GM21528 (cell line): ENCODE data around the gene SLC14A1.
"Not testable (repeated sequence)": the region's sequence is repeated elsewhere in the genome, so short reads cannot be mapped to it uniquely, and the experiment has no call there.

ENCODE experiments used
- ATAC-seq: cut with Tn5 transposase; IDR thresholded peaks from one replicate; pipeline ENCODE4 v1.9.1; 2021; ENCODE audit warnings: mild to moderate bottlenecking, moderate library complexity; ENCODE audit not compliant: unreplicated experiment, low FRiP score

The SLC14A1 gene

DNA sequence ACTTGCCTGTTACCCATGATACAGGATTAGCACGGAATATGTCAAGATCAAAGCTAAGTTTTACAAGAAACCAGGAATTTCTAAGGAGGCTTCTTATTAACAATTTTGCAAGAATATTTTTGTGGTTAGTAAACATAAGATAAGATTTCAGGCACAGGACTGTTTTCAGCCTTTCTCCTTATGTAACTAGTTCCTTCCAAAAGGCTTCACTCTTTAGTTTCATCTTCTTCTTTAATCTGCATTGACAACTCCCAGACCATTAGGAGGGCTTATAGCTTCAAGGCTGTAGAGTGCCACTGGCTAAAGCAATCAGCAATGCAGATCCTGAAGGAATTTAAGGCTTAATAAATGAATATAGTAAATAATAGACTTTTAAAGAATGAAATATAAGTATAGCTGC lies 29.3 kb downstream of the SLC14A1 start:
- ATAC-seq = no peak

DNA sequence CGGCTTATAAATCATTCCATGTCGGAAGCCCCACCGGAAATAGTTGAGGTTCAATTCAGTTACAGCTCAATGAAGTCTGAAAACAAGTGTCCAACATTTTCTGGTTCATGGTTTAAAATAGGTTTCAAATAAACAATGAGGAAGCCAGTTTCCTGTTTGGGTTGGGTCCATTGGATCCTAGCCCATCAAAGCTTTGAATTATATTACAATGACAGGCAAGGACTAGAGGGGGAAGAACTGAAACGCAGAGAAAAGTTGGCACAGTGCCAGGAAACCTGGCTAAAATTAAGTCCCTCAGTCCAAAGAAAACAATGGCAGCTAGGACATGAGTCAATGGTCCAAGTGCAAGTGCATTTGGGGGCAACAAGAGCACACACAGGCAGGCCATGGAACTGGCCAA lies 32.0 kb downstream of the SLC14A1 start:
- ATAC-seq = no peak

DNA sequence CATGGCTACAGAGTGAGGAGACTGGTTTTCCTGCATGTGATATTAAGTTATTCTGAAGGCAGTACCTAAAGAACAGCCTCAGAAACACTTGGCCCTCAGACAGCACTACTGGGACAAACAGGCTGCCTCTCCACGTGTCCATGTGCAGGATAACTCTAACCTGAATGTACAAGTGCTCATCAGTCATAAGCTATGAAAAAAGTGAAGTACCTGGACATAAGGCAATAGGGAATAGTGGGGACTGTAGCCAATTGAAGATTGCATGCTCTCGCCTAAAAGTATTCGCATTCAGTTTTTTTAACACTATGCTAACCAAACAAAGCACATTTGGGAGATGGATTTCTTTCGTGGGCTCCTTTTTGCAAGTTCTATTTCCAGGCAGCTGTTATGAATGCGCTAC lies 33.0 kb downstream of the SLC14A1 start:
- ATAC-seq = no peak

DNA sequence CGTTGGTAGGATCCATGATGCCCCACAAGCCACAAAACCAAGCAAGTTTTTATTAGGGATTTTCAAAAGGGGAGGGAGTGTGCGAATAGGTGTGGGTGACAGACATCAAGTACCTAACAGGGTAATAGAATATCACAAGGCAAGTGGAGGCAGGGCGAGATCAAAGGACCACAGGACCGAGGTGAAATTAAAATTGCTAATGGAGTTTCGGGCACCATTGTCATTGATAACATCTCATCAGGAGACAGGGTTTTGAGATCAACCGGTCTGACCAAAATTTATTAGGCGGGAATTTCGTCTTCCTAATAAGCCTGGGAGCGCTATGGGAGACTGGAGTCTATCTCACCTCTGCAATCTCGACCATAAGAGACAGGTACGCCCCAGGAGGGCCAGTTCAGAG lies 33.7 kb downstream of the SLC14A1 start:
- not testable (repeated sequence) for ATAC-seq

DNA sequence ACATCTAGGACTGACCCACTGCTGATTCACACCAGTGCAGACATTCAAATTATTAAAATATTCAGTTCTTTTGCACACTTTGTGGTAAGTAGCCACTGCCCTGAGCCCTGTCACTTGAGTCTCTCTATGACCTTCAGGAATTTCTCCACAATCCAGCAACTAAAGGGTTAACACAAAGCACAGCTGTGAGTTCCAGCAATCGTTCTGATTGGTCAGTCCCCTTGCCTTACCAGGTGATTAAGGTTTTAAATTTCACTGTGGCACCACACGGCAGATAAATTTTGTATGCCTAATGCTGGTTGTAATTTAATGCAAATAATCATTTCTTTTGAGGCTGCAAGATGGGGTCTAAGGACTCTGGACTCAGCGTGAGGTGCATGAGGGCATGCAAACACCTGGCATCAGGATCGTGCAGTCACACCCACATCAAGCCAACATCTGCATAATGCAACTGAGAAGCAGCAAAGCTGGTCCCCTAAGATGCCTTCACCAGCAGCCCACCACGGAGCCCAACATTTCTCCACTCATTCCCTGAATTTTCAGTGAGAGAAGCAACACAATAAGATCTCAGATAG lies 36.6 kb downstream of the SLC14A1 start:
- no peak for ATAC-seq

DNA sequence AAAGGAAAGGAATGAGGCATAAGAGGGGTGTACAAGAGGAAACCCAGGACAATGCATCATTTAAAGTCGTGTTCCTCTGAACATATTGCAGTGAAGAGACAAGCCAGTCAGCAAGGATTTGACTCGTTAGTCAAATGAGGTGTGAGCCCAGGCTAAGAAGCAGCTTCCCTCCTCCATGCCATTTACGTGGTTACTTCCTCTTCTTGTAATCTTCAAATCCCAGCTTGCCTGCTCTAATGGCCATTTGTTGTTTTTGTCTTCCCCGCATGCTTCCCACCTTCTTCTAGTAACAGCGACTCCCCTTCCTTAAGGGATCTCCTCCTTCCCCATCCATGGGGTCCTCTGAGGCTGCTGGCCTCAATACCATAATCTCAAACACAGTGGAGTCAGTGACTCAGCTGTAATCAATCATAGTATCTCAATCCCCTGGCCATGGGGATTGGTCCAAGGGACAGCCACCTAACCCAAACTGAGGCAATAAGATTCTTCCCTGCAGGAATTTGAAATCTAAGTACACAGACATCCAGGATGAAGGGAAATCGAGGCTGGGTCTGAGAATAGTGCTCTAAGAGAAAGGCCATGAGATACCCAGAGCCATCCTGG lies 37.6 kb downstream of the SLC14A1 start:
- ATAC-seq = no peak

DNA sequence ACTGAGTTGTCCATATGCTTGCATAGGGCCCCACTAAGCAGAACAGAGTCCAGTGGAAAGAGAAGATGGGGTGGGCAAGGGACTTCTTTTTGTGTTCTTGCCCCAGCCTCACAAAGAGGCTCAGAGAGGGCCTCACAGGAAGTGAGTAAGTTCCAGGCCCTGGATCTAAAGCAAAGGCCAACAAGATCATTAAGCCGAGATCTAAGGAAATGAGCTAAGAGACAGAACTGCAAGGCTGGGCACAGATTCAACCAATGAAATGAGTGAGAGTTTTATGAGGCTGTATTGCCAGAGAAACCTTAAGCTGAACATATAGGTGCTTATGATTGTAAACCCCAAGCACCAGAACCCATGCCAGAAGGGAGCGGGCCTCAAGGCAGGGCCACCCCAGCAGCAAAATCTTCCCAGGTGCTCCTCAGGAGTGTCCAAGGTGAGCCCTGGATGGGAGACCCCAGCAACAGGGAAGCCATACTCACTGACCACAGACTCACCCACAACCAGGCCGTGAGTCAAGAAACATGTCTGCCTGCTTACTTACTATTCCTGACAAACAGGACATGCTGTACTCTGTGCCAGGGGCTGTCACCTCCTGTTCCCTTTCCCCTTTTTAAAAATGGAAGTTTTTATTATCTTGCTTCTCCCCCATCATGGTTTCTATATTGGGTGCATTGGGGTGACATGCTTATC lies 40.2 kb downstream of the SLC14A1 start:
- no peak for ATAC-seq

DNA sequence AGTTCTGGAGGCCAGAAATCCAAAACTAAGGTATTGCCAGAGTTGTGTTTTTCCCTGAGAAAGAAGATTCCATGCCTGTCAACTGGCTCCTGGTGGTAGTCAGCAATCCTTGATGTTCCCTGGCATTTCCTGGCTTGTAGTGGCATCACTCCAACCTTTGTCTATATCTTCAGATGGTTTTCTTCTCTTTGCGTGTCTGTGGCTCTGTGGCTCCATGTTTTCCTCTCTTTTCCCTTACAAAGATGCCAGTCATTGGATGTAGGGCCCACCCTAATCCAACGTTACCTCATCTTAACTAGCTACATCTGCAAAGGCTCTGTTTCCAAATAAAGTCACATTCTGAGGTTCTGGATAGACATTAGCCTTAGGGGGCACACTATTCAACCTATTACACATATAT lies 41.8 kb downstream of the SLC14A1 start:
- no peak for ATAC-seq

DNA sequence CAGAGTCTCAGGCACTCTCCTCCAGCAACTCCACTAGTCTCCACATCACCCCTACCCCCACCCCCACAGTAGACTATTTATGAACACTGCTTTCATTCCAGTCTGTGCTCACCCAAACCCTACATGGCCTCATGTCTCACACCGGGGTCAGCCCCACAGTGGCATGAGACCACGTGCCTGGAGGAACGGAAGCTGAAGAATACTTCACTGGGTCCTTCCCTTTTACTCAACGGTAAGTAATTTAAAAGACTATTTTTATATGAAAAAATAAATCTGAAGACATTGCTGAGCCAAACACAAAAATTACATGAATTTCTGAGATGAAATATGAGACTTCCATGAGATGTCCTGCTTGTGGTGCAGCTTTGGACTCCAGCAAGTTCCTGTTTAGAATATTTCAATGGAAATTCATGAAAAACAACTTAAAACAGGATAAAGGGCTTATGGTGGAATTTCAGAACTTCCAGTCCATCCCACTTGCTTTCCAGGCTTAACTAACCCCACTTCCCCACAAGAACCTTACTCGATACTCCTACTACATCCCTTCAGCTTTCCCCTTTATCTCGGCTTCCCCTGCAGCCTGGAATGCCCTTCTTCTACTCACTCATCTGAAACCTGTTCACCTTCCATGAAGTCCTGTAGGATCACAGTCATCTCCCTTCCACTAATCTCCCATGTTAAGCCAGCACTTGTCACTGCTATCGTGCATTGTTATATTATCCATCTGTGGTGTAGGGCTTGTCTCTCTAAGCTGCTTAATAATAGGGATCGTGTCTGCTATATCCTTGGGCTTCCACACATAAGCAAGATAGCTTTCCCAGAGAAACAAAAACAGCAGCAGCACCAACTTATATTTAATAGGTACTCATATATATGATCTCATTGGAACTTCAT lies 47.9 kb downstream of the SLC14A1 start:
- ATAC-seq = no peak

DNA sequence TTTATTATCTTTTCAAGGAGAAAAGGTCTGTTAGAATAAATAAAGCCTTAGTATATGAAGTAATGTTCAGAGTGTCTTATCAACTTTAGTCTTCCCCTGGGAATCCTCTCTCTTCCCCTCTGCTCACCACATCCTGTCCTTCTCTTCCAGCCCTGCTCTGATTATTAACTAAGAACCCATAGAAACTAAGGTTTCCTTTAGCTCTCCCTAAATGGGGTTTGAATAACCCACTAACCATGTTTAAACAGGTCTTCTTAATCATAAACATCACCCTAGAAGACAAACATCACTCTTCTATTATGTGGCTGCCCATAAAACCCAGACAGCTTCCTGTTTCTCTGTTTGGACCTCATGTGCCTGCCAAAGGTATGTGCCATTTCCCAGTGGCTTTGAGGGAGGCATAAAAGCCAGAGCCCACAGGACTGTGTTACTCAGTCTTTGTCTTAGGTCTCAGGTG lies 50.1 kb downstream of the SLC14A1 start:
- peak; percentile 60 for ATAC-seq

DNA sequence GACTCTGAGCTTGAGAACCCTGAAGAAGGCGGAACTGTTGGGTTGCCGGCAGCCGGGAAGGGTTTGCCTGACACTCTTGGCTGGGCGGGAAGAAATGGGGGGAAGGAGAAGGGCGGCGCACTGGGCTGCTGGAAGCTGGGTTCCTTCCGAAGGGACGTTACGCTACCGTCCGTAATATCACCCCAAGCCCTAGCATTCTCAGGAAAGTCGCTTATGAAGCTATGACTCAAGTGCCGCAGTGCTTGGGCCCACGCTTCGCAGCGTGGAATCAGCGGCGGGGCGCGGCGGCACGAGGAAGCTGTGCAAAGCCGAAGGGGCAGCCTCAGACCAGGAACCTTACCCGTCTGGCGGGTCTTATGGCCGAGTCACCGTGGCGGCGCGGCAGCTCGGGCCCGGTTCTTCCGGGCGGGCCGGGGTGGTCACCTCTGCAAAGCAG lies 51.3 kb downstream of the SLC14A1 start:
- ATAC-seq = peak; percentile 62

DNA sequence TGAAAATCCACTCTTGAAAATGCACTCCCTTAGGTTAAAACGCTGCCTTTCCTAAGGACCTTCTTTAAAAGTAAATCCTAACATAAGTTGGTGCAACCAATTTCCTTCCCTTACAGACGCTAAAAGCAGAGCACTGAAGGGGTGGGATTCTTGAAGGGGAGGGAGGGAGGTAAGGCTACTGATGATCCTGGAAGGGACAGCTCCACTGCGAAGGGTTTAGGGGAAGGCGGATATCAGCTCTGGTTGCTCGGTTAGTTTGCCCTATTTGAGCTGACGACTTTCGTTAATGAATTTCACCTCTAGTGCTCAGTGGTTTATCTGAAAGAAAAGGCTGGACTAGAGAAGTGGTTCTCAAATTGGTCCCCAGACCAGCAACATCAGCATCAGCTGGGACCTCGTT lies 51.8 kb downstream of the SLC14A1 start:
- ATAC-seq = no peak

DNA sequence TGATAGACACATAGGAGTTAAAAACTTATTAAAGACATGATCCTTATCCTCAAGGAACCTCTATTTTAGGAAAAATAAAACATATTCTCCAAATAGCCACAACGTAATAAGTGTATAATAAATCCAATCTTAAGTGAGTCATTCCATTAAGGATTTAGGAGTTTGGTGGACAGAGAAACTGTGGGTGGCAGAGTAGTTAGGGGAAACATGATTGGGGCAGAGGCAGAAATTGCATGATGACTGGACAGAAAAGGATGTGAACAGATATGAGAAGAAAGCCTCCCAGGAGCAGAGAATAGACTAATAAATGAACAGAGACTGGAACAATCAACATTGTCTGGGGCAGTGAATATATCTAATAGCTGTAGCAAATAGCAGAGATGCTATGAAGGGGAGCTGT lies 53.4 kb downstream of the SLC14A1 start:
- no peak for ATAC-seq

DNA sequence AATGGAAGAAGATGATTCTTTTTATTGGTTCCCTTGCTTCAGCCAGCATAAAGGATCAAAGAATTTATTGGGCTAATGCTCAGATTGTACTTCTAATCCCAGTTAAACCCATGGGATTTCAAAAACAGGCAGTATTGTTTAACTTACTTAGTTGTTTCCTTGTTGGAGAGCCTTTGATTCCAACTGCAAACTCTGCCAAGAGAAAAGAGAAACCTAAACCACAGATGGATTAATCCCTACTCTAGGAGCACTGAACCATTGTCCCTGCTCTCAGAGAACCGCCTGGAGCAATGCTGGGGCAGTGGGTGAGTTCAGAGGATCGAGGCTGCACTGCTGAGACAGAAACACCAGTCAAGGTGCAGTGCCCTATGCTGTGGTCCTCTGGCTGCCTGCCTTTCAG lies 56.6 kb downstream of the SLC14A1 start:
- no peak for ATAC-seq

DNA sequence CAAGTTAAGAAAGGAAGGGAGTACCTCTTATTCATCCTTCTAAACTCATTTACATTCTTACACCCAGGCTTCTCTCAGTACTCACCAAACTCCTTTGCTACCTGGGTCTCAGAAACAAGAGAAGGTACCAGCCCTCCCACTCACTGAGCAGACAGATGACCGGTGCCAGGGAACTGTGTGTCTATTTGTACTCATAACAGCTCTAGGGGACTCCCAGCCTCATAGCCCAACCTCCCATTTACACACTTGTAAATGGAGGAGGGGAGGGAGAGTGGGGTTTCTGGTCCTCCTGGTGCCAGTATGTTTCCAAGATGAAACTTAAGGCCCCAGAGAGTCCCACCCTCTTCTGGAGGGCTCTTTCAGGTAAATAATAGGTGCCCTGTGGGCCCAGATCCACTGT lies 58.7 kb downstream of the SLC14A1 start:
- no peak for ATAC-seq

DNA sequence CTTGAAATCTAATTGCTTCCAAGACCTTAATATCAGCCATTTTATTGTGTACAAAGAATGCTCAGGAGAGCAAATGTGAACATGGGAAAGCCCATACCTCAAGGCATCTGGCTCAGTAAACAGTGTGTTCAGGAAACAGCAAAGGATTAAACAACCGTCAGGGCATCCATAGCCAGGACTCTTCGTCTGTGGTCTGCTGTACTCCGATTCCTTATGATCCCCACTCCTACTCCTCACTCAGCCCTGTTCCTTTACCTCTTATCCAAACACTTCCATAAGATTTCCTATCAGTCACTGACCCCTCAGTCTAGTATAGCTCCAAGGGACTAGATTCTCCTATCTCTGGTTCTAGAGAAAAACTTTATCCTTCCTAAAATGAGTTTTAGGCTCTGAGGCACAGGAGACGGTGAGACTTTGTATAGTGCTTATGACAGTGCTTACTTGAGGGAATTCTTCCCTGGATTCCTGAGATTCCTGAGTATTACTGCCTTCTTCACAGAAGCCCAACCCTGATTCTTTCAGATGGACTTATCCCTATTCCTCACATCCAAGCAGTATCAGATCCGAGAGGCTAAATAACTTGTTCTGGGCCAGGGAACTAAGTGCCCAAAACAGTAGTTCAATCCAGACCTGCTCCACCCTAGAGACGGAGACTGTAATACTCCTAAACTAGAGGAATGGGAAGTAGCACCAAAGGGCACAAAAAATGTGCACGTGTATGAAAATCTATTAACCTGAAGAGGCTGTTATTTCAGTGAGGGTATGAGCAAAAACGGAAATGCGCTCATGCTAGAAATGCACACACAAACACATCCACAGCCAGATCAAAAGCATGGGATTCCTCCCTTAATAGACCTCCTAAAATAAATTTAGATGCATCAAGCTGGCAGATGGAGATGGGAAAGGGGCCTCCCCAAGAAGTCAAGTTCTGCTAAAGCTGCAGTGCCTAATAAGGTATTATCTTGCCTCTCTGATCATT lies 59.4 kb downstream of the SLC14A1 start:
- no peak for ATAC-seq

DNA sequence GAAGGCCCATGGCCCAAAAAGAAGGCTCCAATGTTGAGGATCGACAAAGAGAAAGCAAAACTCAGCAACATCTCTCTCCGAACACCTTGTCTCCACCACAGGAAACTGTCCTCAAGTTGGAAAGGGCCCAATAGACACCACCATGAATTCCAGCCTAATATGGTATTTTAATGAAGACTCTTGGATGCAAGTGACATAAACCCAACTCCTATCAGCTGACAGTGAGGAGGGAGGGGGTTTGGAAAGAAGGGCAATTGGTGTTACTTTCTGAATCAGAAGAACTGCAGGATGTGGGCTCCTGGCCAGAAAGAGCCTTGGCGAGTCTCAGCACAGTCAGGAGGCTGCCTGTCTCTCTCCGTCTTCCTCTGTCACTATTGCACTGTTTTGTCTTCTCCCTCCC lies 61.2 kb downstream of the SLC14A1 start:
- ATAC-seq = no peak

DNA sequence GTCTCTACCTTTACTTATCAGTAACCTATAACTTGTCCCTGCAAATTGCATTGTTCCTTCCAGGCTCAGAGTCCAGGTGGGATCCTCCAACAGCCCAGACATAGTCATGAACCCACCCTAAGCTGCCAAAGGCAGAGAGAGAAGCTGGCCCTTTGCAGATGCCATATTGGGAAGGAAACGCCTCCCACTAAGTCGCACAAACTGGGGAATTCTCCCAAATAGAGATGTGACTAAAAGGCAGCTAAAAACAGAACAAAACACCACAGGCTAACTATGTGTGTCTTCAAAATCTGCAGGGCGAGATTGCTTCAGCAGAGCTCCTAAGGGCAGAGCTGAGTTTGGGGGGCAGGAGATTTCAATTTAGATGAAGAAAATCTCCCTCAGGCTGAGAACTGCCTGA lies 63.0 kb downstream of the SLC14A1 start:
- no peak for ATAC-seq

DNA sequence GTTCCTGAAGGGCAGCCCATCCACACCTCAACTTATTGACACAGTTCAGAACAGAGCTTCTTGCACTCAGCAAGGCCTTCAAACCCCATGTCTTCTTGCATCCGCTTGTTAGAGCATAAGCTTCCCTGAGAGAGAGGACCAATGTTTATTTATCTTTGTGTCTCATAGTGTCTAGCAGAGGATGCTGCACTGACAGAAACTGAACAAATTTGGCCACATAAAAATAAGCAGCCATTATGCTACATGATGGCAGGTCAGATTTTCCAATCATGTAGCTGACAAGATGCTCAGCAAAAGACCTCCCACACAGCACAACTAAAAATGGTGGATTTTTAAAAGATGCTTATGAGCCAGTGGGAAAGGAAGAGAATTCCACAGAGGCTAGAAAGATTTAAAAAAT lies 63.4 kb downstream of the SLC14A1 start:
- no peak for ATAC-seq

DNA sequence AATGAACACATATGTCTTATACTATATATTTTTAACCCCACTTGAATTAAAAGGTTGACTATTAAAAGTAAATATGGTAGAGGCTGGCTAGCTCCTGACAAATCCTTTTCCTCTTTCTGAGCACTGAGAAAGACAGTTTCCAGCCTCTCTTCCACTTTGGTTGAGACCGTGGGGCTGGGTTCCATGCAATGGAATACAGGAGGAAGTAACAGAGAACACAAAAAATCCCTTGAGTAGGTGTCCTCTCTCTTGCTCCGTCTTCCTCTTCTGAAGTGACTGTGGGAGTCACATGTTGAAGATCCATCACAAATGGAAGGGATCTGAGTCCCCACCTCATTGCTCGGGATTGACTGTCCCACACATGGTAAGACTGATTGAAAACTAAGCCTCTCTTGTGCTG lies 64.9 kb downstream of the SLC14A1 start:
- no peak for ATAC-seq
